ENCODE measurements around the gene TREX2. TPM values are rescaled to one million over a fixed set of nuclear protein-coding genes. Genes with fewer than 3 reads are reported as not detected.

Gene TREX2
- polyA plus RNA-seq, 1 of the 3 experiments (the other 2 are of a cell fraction) = 0.76 TPM

DNA sequence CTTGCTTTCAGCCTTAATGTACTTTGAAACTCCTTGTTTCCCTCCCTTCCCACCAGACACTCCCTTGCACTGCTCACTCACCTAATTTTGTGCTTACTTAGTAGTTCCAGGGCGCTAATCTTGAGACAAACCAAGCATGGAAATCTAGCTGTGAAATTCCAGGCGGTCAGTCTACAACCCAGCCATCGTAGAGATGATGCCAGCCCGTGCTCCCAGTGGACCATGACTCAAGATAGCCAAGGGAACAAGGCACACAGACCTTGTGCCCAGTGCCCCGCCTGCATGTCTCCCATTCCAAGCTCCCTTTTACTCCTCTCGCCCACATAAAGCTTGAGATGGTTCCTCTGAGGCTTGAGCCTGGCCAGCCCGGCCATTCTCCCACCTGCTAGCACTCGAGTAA is 11.1 kb downstream of the TREX2 start:
- H3K36me3 ChIP-seq (replicated peaks in 1 of 2; ENCODE audit: control insufficient read depth in 1 of 2, insufficient read depth in 2 of 2, low read length in 1 of 2) = no peaks in the 10 kb centered on the region
- H3K79me2 ChIP-seq (ENCODE audit: insufficient read depth) = no peaks in the 10 kb centered on the region
- no peaks in the 10 kb centered on the region for H3K4me1 ChIP-seq (ENCODE audit: control insufficient read depth in 1 of 2, insufficient read depth in 2 of 2, low read depth in 1 of 2, low read length in 1 of 2)
- TF ChIP-seq, protein P1, sequence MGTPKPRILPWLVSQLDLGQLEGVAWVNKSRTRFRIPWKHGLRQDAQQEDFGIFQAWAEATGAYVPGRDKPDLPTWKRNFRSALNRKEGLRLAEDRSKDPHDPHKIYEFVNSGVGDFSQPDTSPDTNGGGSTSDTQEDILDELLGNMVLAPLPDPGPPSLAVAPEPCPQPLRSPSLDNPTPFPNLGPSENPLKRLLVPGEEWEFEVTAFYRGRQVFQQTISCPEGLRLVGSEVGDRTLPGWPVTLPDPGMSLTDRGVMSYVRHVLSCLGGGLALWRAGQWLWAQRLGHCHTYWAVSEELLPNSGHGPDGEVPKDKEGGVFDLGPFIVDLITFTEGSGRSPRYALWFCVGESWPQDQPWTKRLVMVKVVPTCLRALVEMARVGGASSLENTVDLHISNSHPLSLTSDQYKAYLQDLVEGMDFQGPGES (IDR thresholded peaks at IDR 0.05; ENCODE audit: low read depth, low read length) = no peak
- TF ChIP-seq USF1 (IDR thresholded peaks at IDR 0.05; ENCODE audit: borderline replicate concordance, low read depth) (no peak), FOSL2 (IDR thresholded peaks at IDR 0.05; ENCODE audit: borderline replicate concordance, low read depth) (no peak), RXRA (IDR thresholded peaks at IDR 0.05; ENCODE audit: borderline replicate concordance, low read depth) (no peak)
- TF ChIP-seq, protein P2, sequence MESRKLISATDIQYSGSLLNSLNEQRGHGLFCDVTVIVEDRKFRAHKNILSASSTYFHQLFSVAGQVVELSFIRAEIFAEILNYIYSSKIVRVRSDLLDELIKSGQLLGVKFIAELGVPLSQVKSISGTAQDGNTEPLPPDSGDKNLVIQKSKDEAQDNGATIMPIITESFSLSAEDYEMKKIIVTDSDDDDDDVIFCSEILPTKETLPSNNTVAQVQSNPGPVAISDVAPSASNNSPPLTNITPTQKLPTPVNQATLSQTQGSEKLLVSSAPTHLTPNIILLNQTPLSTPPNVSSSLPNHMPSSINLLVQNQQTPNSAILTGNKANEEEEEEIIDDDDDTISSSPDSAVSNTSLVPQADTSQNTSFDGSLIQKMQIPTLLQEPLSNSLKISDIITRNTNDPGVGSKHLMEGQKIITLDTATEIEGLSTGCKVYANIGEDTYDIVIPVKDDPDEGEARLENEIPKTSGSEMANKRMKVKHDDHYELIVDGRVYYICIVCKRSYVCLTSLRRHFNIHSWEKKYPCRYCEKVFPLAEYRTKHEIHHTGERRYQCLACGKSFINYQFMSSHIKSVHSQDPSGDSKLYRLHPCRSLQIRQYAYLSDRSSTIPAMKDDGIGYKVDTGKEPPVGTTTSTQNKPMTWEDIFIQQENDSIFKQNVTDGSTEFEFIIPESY (IDR thresholded peaks at IDR 0.05; ENCODE audit: borderline replicate concordance, low read depth) = no peak
- no peaks in the 10 kb centered on the region for H3F3A ChIP-seq (replicated peaks; ENCODE audit: insufficient read depth)
- ChIA-PET CTCF (interaction anchor here (1.1 to 1.7 kb wide), 2 partner anchors 26 to 402 kb away, joined by 5 to 9 read pairs; no protein-coding TSS in a partner anchor), POLR2A (no interaction called here)
- no peak overlapping the region for H3K9ac ChIP-seq
- H3K27me3 ChIP-seq (ENCODE audit: insufficient read depth) = peaks cover 38% of the 10 kb centered on the region; the same call in 1 of the 2 replicates
- DNase-seq = no peak
- H2AFZ ChIP-seq (ENCODE audit: low read depth) = no peak overlapping the region
- 43% methylated on average over 8 of the region's 8 CpGs for WGBS (ENCODE audit: low lambda C conversion rate)
- H3K4me2 ChIP-seq = no peak overlapping the region
- no peak overlapping the region for H3K4me3 ChIP-seq (ENCODE audit: low read depth in 2 of 2, low read length in 1 of 2)
- H4K20me1 ChIP-seq (ENCODE audit: insufficient read depth) = no peaks in the 10 kb centered on the region
- H3K27ac ChIP-seq (ENCODE audit: low read depth in 2 of 2, low read length in 1 of 2) = no peak overlapping the region
- no peaks in the 10 kb centered on the region for H3K9me3 ChIP-seq
- no peaks in the 10 kb centered on the region for H3K9me2 ChIP-seq

- POLR2A ChIA-PET = no interaction called here
- no peak overlapping the region for H3K9ac ChIP-seq
- CTCF ChIA-PET = interaction anchor here (1.1 to 1.7 kb wide), 2 partner anchors 27 to 401 kb away, joined by 5 to 9 read pairs; no protein-coding TSS in a partner anchor
- H3K27me3 ChIP-seq (ENCODE audit: insufficient read depth) = peaks cover 38% of the 10 kb centered on the region; the same call in 1 of the 2 replicates
- no peaks in the 10 kb centered on the region for H4K20me1 ChIP-seq (ENCODE audit: insufficient read depth)
- H2AFZ ChIP-seq (ENCODE audit: low read depth) = no peak overlapping the region
- H3K79me2 ChIP-seq (ENCODE audit: insufficient read depth) = no peaks in the 10 kb centered on the region
- no peaks in the 10 kb centered on the region for H3K9me3 ChIP-seq
- no peaks in the 10 kb centered on the region for H3K9me2 ChIP-seq
- WGBS (ENCODE audit: low lambda C conversion rate) = 43% methylated on average over 6 of the region's 17 CpGs
- no peak for TF ChIP-seq REST (IDR thresholded peaks at IDR 0.05; ENCODE audit: low read depth, low read length)
- H3F3A ChIP-seq (replicated peaks; ENCODE audit: insufficient read depth) = no peaks in the 10 kb centered on the region
- H3K4me3 ChIP-seq (ENCODE audit: low read depth in 2 of 2, low read length in 1 of 2) = no peak overlapping the region
- no peak overlapping the region for H3K27ac ChIP-seq (ENCODE audit: low read depth in 2 of 2, low read length in 1 of 2)
- DNase-seq = no peak
- H3K4me1 ChIP-seq (ENCODE audit: control insufficient read depth in 1 of 2, insufficient read depth in 2 of 2, low read depth in 1 of 2, low read length in 1 of 2) = no peaks in the 10 kb centered on the region
- no peak overlapping the region for H3K4me2 ChIP-seq
- H3K36me3 ChIP-seq (replicated peaks in 1 of 2; ENCODE audit: control insufficient read depth in 1 of 2, insufficient read depth in 2 of 2, low read length in 1 of 2) = no peaks in the 10 kb centered on the region
Observed at GRCh38 chrX:153433781-153434285, 12.0 kb downstream of the TREX2 start.
